HL-60 (cell line): Measurements from ENCODE around the gene CLDN11.

Experiments
- DNase-seq, 2 experiments: peaks; one replicate each; pipeline ENCODE4 v3.0.0-alpha.2; 2010 to 2020; ENCODE audit warnings: low read depth in 1 of 2, low spot score in 1 of 2
- H3K27ac ChIP-seq: fragments of 250-450 bp; sonication (Bioruptor Pico); replicated peaks from 2 replicates; pipeline ENCODE4 v1.5.1; 2020; ENCODE audit warnings: mild to moderate bottlenecking, moderate library complexity
- H3K27me3 ChIP-seq: fragments of 250-450 bp; sonication (Bioruptor Pico); 2 replicates; pipeline ENCODE4 v1.5.1; 2021; ENCODE audit warnings: mild to moderate bottlenecking, moderate library complexity; ENCODE audit not compliant: insufficient read depth, poor library complexity, severe bottlenecking
- H3K4me3 ChIP-seq: replicated peaks from 2 replicates; pipeline ENCODE4 v1.5.1; 2011; ENCODE audit warnings: mild to moderate bottlenecking, control low read depth, low read length; ENCODE audit not compliant: insufficient read depth
- CTCF ChIP-seq: IDR thresholded peaks from one replicate; pipeline ENCODE4 v1.5.1; 2011; ENCODE audit warnings: low read length, control low read depth, inconsistent platforms; ENCODE audit not compliant: insufficient read depth
- GABPA ChIP-seq: IDR thresholded peaks from 2 replicates; pipeline ENCODE4 v1.6.1; 2012; ENCODE audit warnings: low read depth
- POLR2AphosphoS5 ChIP-seq: IDR thresholded peaks from 2 replicates; pipeline ENCODE4 v1.6.1; 2012; ENCODE audit warnings: low read depth
- REST ChIP-seq: IDR thresholded peaks from 2 replicates; pipeline ENCODE4 v1.6.1; 2012; ENCODE audit warnings: low read depth; ENCODE audit not compliant: insufficient replicate concordance
- SPI1 ChIP-seq: IDR thresholded peaks from 2 replicates; pipeline ENCODE4 v1.6.1; 2012; ENCODE audit warnings: low read depth, mild to moderate bottlenecking, borderline replicate concordance

Gene CLDN11

GRCh38 chr3:170475092-170475685, 56.5 kb downstream of the CLDN11 start:
- no peak overlapping the region for H3K27ac ChIP-seq
- DNase-seq = no peak
- peaks cover 4% of the 10 kb centered on the region for H3K27me3 ChIP-seq
- no peak overlapping the region for H3K4me3 ChIP-seq
- TF ChIP-seq SPI1 (no peak), CTCF (no peak), GABPA (no peak), POLR2AphosphoS5 (no peak), REST (no peak)

GRCh38 chr3:170476291-170476690, 57.6 kb downstream of the CLDN11 start:
- no peak for TF ChIP-seq CTCF
- no peak for TF ChIP-seq GABPA
- DNase-seq = no peak
- H3K27me3 ChIP-seq = peaks cover 4% of the 10 kb centered on the region

GRCh38 chr3:170477395-170477794, 58.7 kb downstream of the CLDN11 start:
- no peak for DNase-seq
- H3K27me3 ChIP-seq = peaks cover 4% of the 10 kb centered on the region
- H3K27ac ChIP-seq = no peak overlapping the region
- TF ChIP-seq POLR2AphosphoS5 (no peak), REST (no peak), SPI1 (no peak), CTCF (no peak), GABPA (no peak)
- no peak overlapping the region for H3K4me3 ChIP-seq

More at GRCh38 chr3:170476291-170476690, 57.6 kb downstream of the CLDN11 start:
- no peak overlapping the region for H3K4me3 ChIP-seq
- H3K27ac ChIP-seq = no peak overlapping the region

- DNase-seq = peak in 1 of 2 experiments; percentile 65
- 0 out of 2 replicates have a peak, but pooled peaks have one; percentile 29 for TF ChIP-seq GABPA
- no peak for TF ChIP-seq CTCF
- peak; percentile 30; the same call in 1 of the 2 replicates for TF ChIP-seq SPI1
- H3K27me3 ChIP-seq = no peaks in the 10 kb centered on the region
- no peak overlapping the region for H3K4me3 ChIP-seq
- no peak overlapping the region for H3K27ac ChIP-seq
Observed at GRCh38 chr3:170480111-170480510, 61.4 kb downstream of the CLDN11 start.
